Brain microvascular endothelial cell (primary cell): ENCODE results near the gene GAR1.

Experiments
- DNase-seq: peaks from one replicate; pipeline ENCODE4 v3.0.0-alpha.2; 2020
- H3K27ac ChIP-seq: fragments of 250-450 bp; sonication (Bioruptor Pico); 2 replicates; pipeline ENCODE4 v1.5.1; 2020; ENCODE audit warnings: mild to moderate bottlenecking, moderate library complexity
- H3K27me3 ChIP-seq: fragments of 250-450 bp; sonication (Bioruptor Pico); replicated peaks from 2 replicates; pipeline ENCODE4 v1.5.1; 2020; ENCODE audit warnings: mild to moderate bottlenecking
- H3K36me3 ChIP-seq: fragments of 250-450 bp; sonication (Bioruptor Pico); replicated peaks from 2 replicates; pipeline ENCODE4 v1.5.1; 2020; ENCODE audit warnings: mild to moderate bottlenecking
- H3K4me3 ChIP-seq: 2 replicates; pipeline ENCODE4 v1.5.1; 2011; ENCODE audit warnings: low read depth, mild to moderate bottlenecking, control low read depth, low read length, moderate library complexity
- in situ Hi-C: cut with HindIII; loops from 2 replicates; pipeline ENCODE4 v1.10.0; 2017; ENCODE audit warnings: low sequenced_read_pairs, low pct_ligation_motif_present
- TF ChIP-seq, protein P1 (sequence below): IDR thresholded peaks from 2 replicates; pipeline ENCODE4 v1.5.1; 2011; ENCODE audit warnings: low read depth, mild to moderate bottlenecking, moderate library complexity, low read length, control low read depth, inconsistent platforms; ENCODE audit errors: missing control alignments

Gene GAR1

DNA sequence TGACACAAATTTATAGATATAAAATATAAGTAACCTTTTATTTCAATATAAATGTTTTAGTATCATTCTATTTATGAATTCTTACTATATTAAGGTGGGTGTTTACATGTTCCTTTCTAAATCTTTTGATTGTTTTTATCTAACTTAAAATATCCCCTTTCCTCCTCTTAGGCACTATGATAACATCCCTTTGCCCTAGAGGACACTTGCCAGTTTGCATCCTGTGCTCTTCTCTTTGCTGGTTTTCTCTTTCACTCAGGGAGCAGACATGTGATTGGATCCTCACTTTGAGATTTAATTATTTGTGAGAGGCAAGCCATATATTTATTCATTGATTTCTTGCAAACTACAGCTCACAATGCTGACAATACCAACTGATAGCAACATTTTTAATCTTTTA lies 48.6 kb downstream of the GAR1 start:
- Histone ChIP-seq H3K27me3 (no peaks in the 10 kb centered on the region), H3K4me3 (no peak overlapping the region), H3K36me3 (no peaks in the 10 kb centered on the region), H3K27ac (no peak overlapping the region)
- TF ChIP-seq, protein P1, sequence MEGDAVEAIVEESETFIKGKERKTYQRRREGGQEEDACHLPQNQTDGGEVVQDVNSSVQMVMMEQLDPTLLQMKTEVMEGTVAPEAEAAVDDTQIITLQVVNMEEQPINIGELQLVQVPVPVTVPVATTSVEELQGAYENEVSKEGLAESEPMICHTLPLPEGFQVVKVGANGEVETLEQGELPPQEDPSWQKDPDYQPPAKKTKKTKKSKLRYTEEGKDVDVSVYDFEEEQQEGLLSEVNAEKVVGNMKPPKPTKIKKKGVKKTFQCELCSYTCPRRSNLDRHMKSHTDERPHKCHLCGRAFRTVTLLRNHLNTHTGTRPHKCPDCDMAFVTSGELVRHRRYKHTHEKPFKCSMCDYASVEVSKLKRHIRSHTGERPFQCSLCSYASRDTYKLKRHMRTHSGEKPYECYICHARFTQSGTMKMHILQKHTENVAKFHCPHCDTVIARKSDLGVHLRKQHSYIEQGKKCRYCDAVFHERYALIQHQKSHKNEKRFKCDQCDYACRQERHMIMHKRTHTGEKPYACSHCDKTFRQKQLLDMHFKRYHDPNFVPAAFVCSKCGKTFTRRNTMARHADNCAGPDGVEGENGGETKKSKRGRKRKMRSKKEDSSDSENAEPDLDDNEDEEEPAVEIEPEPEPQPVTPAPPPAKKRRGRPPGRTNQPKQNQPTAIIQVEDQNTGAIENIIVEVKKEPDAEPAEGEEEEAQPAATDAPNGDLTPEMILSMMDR: peak; percentile 21
- no peak for DNase-seq
- in situ Hi-C loops: no loop called here

- TF ChIP-seq, protein P1: no peak
- no peaks in the 10 kb centered on the region for H3K27me3 ChIP-seq
- in situ Hi-C loops: no loop called here
Measured at GRCh38 chr4:109870061-109870460, 54.5 kb downstream of the GAR1 start.

GRCh38 chr4:109872065-109872464 lies 56.5 kb downstream of the GAR1 start:
- no peak for DNase-seq
- in situ Hi-C loops: no loop called here
- no peaks in the 10 kb centered on the region for H3K27me3 ChIP-seq
- H3K36me3 ChIP-seq: no peaks in the 10 kb centered on the region
- H3K4me3 ChIP-seq: no peak overlapping the region
- TF ChIP-seq, protein P1: no peak
- H3K27ac ChIP-seq: no peak overlapping the region

More at GRCh38 chr4:109870061-109870460, 54.5 kb downstream of the GAR1 start:
- no peak overlapping the region for H3K27ac ChIP-seq
- no peak overlapping the region for H3K4me3 ChIP-seq
- no peak for DNase-seq
- H3K36me3 ChIP-seq: no peaks in the 10 kb centered on the region

DNA sequence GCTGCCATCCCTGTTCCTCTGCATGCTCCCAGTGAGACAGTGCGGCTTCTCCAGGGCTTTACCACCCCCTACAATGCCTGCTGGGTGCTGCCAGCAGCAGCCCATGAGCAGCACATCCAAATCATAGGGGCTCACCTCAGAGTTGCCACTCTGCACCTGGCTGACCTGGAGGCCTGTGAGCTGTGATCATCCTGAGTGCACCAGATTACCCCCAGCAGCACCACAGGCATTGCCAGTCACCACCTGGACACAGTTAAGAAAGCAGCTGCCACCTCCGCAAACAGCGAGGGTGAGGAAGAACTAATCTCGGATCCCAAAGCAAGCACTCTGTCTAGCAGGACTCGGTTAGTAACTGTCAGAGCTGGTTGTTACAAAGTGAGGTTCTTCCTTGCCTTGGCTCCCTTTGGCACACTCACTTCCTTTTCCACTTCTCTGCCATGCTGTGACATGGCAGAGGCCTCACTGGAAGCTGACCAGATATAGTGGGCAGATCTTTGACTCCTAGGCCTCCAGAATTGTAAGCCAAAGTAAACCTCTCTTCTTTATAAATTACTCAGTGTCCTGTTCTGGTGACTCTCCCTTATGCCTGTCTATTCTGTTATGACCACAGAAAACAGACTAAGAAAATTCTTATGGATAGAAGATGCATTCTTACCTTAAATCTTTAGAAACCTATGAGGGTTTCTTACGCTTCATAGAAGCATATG lies 57.5 kb downstream of the GAR1 start:
- H3K36me3 ChIP-seq: no peaks in the 10 kb centered on the region
- TF ChIP-seq, protein P1: no peak
- in situ Hi-C loops: no loop called here
- no peak overlapping the region for H3K4me3 ChIP-seq
- no peak for DNase-seq
- H3K27ac ChIP-seq: no peak overlapping the region
- H3K27me3 ChIP-seq: no peaks in the 10 kb centered on the region

DNA sequence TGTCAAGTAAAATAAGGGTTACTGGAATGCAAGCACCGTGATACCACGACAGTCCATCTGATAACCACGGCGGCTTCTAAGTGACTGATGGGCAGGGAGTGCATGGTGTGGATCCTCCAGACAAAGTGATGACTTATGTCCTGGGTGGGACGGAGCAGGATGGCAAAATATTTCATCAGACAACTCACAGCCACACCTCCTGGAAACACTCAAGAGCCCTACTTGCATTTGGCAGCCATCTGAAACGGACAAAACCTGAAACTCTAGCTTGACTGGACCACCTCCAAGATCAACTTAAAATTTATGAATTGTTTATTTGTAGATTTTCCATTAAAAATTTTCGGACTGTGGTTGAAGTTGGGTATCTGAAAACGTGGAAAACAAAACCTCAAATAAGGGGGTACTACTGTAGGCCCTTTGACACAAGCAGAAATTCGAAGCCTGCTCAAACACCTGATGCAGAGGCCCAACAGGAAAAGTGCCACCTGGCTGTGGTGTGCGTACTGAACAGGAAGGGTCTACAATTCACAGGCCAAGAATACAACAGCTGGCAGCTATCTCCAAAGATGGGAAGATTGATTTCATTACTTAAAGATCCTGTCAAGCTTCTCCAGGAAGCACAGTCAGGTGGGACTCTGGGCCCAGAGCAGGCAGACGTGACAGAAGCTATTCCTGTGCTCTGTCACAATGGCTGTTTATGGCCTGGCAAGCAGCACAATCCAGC lies 58.4 kb downstream of the GAR1 start:
- TF ChIP-seq, protein P1: no peak
- H3K27ac ChIP-seq: no peak overlapping the region
- in situ Hi-C loops: no loop called here
- H3K27me3 ChIP-seq: no peaks in the 10 kb centered on the region
- no peak for DNase-seq
- no peaks in the 10 kb centered on the region for H3K36me3 ChIP-seq
- H3K4me3 ChIP-seq: no peak overlapping the region
